Thoracic aorta (tissue), 2 donors: Measurements from ENCODE around the gene SIX3. TPM values are rescaled to one million over a fixed set of nuclear protein-coding genes. Genes with fewer than 3 reads are reported as not detected.

Source experiments
- ATAC-seq: fragments of 150-250 bp; one replicate; pipeline ENCODE4 v1.8.0; 2017; ENCODE audit warnings: low read depth; ENCODE audit not compliant: insufficient number of reproducible peaks, low FRiP score
- DNase-seq: peaks from one replicate; pipeline ENCODE4 v3.0.0-alpha.2; 2020; ENCODE audit warnings: low spot score
- H3K27ac ChIP-seq, 2 donors: fragments of 200-600 bp; sonication (generic); 1 replicate in 1 of 2; 2 replicates in 1 of 2; pipeline ENCODE4 v1.5.1; 2016; ENCODE audit warnings: mild to moderate bottlenecking in 2 of 2, moderate library complexity in 2 of 2
- H3K27me3 ChIP-seq: fragments of 200-600 bp; sonication (generic); replicated peaks from 2 replicates; pipeline ENCODE4 v1.6.0; 2016; ENCODE audit warnings: mild to moderate bottlenecking; ENCODE audit not compliant: insufficient read depth
- H3K36me3 ChIP-seq: fragments of 200-600 bp; sonication (generic); one replicate; pipeline ENCODE4 v1.5.1; 2016
- H3K4me1 ChIP-seq, 2 donors: fragments of 200-600 bp; sonication (generic); 1 replicate in 1 of 2; 2 replicates in 1 of 2; pipeline versions ENCODE4 v1.5.1 to v1.6.0; 2016; ENCODE audit warnings: low read depth in 2 of 2, mild to moderate bottlenecking in 1 of 2; ENCODE audit not compliant: control insufficient read depth in 1 of 2
- H3K4me3 ChIP-seq: fragments of 200-600 bp; sonication (generic); 2 replicates; pipeline ENCODE4 v1.5.1; 2016; ENCODE audit warnings: mild to moderate bottlenecking
- H3K9me3 ChIP-seq: fragments of 200-600 bp; sonication (generic); 2 replicates; pipeline ENCODE4 v1.5.1; 2016
- CTCF ChIP-seq: fragments of 200-600 bp; sonication (generic); IDR thresholded peaks from one replicate; pipeline ENCODE4 v1.5.1; 2019; ENCODE audit warnings: antibody characterized with exemption
- total RNA-seq, 2 donors: library from RNA; depleted of rRNA; stranded (reverse); fragments of >200 nt; gene quantifications; one replicate each; pipeline versions ENCODE4 v1.1.0 to v1.2.3, GENCODE V29; 2016

Gene SIX3
- total RNA-seq, 2 donors from 2014 or later = 0.14 TPM; not detected in 1

GRCh38 chr2:44951714-44952113 is 10.2 kb downstream of the SIX3 start:
- Histone ChIP-seq H3K4me1 (peaks cover 20 to 39% of the 10 kb centered on the region in 2 donors), H3K4me3 (peak overlapping the region; percentile 65), H3K27me3 (peaks cover 12% of the 10 kb centered on the region), H3K36me3 (no peaks in the 10 kb centered on the region), H3K27ac (no peak overlapping the region), H3K9me3 (no peaks in the 10 kb centered on the region)
- DNase-seq = no peak
- no peak for ATAC-seq
- TF ChIP-seq CTCF = no peak

GRCh38 chr2:44952143-44952805 is 10.8 kb downstream of the SIX3 start:
- Histone ChIP-seq H3K27ac (no peak overlapping the region), H3K27me3 (peaks cover 12% of the 10 kb centered on the region), H3K4me3 (peak overlapping the region; percentile 65), H3K4me1 (peaks cover 20 to 39% of the 10 kb centered on the region in 2 donors), H3K36me3 (no peaks in the 10 kb centered on the region), H3K9me3 (no peaks in the 10 kb centered on the region)
- no peak for DNase-seq
- peak; percentile 45 for ATAC-seq
- TF ChIP-seq CTCF = peak; percentile 64

- H3K9me3 ChIP-seq = no peaks in the 10 kb centered on the region
- peaks cover 12% of the 10 kb centered on the region for H3K27me3 ChIP-seq
- DNase-seq = no peak
- H3K4me1 ChIP-seq = peaks cover 20 to 39% of the 10 kb centered on the region in 2 donors
- no peak for ATAC-seq
- peak overlapping the region; percentile 65 for H3K4me3 ChIP-seq
- H3K27ac ChIP-seq = no peak overlapping the region
- no peaks in the 10 kb centered on the region for H3K36me3 ChIP-seq
- TF ChIP-seq CTCF = no peak
Observed at GRCh38 chr2:44952806-44953498, 11.4 kb downstream of the SIX3 start.

GRCh38 chr2:44953499-44953883 is 12.0 kb downstream of the SIX3 start:
- H3K27ac ChIP-seq = no peak overlapping the region
- no peaks in the 10 kb centered on the region for H3K36me3 ChIP-seq
- ATAC-seq (no peak), DNase-seq (no peak)
- H3K27me3 ChIP-seq = peaks cover 12% of the 10 kb centered on the region
- no peak overlapping the region for H3K4me3 ChIP-seq
- peaks cover 20 to 39% of the 10 kb centered on the region in 2 donors for H3K4me1 ChIP-seq
- no peak for TF ChIP-seq CTCF
- H3K9me3 ChIP-seq = no peaks in the 10 kb centered on the region

GRCh38 chr2:44954447-44954888 is 13.0 kb downstream of the SIX3 start:
- TF ChIP-seq CTCF = no peak
- no peak for ATAC-seq
- H3K4me1 ChIP-seq = peaks cover 20 to 37% of the 10 kb centered on the region in 2 donors
- no peak overlapping the region for H3K27ac ChIP-seq
- no peaks in the 10 kb centered on the region for H3K36me3 ChIP-seq
- peak overlapping the region; percentile 54 for H3K4me3 ChIP-seq
- no peak for DNase-seq
- peaks cover 12% of the 10 kb centered on the region for H3K27me3 ChIP-seq
- H3K9me3 ChIP-seq = no peaks in the 10 kb centered on the region
